GM19324 (cell line): ENCODE data around the gene SHANK2.

Experiments used
- ATAC-seq: cut with Tn5 transposase; IDR thresholded peaks from one replicate; pipeline ENCODE4 v1.9.1; 2021; ENCODE audit warnings: mild to moderate bottlenecking, moderate library complexity; ENCODE audit not compliant: unreplicated experiment, low FRiP score

The SHANK2 gene

GRCh38 chr11:71269603-71270511 is 17.5 kb upstream of the SHANK2 start:
- ATAC-seq: no peak

- no peak for ATAC-seq
Measured at GRCh38 chr11:71268706-71269321, 16.4 kb upstream of the SHANK2 start.

DNA sequence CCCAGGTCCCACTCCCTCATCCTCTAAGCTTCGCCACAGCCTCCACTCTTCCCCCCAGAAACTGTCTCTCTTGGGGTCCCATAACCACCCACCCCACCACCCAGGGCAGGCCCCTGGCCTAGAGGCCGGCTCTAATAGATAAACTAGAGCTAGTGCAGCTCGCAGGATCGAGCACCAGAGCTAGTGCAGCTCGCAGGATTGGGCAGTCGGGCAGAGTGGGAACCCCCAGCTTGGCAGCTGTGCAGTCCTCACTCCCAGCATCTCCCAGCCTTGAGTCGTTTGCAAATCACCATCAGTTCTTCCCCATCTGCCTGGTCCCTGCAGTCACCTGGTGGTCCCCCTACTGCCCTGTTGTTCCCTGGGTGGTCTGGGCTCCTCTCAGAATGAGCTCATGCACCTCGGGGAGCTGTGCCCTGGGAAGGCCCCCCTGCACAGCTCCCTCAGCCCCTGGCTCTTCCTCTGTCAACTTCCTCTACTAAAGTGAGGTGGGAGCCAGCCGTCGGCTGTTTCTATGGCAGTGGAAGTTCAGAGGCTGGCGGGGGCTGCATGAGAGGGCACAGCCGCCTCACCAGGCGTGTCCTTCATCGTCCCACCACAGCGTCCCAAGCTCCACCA is 15.5 kb upstream of the SHANK2 start:
- no peak for ATAC-seq

GRCh38 chr11:71266114-71266833 is 13.9 kb upstream of the SHANK2 start:
- ATAC-seq: no peak

- ATAC-seq: no peak
Measured at GRCh38 chr11:71265559-71266092, 13.2 kb upstream of the SHANK2 start.

DNA sequence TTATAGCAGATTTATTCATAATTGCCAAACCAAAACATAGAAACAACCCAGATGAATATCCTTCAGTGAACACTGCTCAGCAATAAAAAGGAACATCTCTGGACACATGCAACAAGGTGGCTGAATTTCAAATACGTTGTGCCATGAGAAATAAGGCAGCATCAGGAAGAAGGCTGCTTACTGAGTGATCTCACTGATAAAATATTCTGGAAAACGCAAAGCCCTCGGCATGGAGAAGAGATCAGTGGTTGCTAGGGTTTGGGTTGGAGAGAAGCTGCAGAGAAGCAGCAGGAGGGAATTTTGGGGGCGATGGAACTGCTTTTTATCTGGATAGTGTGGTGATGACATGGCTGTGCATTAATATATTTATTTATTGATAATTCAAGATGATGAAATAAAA is 11.0 kb upstream of the SHANK2 start:
- no peak for ATAC-seq

DNA sequence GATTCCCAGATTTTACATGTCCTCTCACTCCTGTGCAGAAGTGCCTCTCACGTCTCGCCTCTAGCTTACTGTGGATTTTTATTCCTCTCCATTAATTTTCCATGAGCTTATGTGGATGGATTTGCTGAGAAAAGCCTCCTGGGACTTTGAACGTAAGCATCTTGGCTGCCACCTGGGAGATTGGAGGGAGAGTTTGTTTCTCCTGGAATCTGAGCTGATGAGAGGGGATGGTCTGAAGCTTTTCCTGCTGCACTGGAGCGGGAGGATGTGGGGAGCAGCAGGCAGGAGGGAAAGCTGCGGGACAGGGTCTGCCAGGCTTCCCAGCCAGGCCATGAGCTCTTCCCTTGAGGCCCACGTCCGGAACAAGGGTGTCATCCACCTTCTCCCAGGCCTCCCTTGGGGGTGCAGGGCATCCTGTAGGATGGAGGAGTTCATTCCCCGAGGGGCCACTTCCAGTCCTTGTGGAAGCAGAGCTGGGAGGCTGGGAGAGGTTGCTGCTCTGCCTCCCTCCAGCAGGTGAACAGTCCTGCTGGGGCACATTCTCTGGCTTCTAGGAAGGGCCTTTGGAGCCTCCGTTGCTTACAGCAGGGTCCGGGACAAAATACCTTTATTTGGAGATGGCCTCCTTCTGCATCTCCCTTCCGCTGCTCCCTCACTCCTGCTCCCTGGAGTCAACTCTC is 3.6 kb upstream of the SHANK2 start:
- ATAC-seq: no peak

DNA sequence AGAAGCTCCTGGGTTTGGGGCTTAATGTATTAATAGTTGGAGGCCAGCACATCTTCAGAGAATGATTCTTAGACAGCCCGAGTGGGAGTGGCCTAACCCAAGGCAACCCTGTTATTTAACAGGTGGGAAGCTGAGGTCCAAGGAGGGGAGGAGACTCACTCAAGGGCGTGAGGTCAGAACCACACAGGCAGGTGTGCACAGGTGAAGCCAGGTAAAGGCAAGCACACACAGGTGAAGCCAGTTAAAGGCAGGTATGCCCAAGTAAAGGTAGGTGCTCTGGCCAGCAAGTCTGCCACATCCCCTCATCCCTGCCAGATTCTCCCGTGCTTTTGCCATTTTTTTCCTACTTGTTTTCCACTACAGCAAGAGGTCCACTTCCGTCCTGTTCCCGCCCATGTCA is 2.9 kb upstream of the SHANK2 start:
- ATAC-seq: no peak

DNA sequence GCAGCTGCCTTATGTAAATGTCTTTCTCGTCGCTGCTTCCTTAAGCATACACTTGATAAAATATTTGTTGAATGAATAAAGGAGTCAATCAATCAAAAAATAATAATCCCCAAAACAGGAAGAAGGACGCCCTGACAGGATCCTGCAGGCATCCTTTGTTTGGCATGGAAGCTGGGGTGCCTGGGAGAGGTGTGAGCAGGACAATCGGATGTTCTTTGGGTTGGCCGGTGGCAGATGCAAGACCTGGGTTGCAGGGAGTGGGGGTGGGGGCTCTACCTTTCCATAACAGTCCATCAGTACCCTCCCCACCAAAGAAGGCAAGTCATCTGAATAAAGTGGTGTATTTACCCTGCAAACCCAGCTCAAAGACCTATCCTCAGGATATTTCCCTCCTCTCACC is 1.4 kb upstream of the SHANK2 start:
- ATAC-seq: no peak

GRCh38 chr11:71252770-71253730 is 673 bp upstream of the SHANK2 start:
- ATAC-seq: no peak

- no peak for ATAC-seq
Measured at GRCh38 chr11:71251761-71252268, 562 bp downstream of the SHANK2 start.

- no peak for ATAC-seq
Measured at GRCh38 chr11:71251151-71251721, 1.1 kb downstream of the SHANK2 start.

GRCh38 chr11:71250523-71251150 is 1.7 kb downstream of the SHANK2 start:
- ATAC-seq: no peak

DNA sequence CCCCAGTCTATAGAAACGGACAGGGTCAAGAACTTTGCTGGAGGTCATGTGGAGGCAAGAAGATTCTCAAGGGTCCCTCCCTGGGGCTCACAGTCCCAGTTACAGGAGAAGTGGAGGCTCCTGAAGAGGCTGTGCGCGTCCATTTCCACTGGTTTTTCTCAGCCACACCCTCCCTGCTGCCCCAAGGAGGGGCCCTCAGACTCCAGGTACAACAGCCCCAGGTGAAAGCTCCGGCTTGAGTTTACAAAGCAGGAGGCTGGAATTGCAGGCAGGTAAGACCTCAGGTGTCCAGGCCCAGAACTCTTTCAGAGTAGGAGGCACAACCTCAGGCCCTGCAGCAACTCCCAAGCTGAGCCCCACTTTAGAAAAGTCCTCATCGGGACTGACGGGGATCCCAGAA is 3.1 kb downstream of the SHANK2 start:
- ATAC-seq: no peak

- no peak for ATAC-seq
Measured at GRCh38 chr11:71248656-71249055, 3.7 kb downstream of the SHANK2 start.

DNA sequence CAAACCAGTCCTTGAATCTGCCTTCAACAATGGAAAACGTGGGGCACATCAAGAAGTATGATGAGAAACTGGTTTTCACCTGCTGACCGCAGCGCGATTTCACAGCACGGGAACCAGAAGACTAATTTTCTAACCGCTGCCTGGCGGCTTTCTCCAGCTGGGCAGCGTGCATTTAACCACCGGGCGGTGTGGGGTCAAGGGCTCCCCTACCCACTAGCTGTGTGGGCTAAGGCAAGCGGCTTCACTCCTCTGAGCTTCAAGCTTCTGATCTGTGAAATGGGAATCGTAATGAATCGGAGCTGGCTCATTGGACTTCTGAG is 4.2 kb downstream of the SHANK2 start:
- ATAC-seq: no peak

DNA sequence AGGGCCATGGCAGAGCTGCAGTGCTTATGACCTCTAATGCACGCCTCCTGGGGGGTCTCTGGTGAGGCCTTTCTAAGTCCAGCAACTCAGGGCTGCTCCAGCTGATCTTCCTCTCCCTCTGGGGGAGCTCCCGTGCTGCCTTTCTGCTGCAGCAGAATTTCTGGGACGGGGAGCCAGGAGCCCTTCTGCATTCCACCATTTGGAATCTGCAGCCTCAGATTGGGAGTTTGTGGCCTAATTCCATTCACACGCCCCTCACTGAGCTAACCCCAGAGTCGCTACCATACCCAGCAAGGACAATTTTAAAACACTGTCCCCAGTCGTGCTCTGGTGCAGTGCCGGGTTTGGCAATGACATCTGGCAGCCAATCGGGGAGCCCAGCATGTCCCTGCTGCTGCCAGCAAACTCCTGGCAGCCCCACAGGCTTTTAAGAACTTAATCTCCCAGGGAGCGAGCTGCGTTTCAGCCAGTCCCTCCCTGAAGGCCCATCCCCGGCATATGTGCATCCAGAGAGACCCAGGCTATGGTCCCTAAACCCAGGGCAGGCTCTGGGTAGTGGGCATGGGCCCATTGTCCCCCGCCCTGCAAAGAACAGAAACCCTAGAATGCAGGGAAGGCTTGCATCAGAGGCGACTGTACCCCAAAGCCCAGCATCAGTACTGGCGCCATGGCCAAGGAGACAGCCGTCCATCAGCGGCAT is 4.7 kb downstream of the SHANK2 start:
- no peak for ATAC-seq

GRCh38 chr11:71246559-71246958 is 5.8 kb downstream of the SHANK2 start:
- ATAC-seq: no peak
